PC-3 (cell line): ENCODE measurements around the gene GHITM. TPM values are rescaled to one million over a fixed set of nuclear protein-coding genes. Genes with fewer than 3 reads are reported as not detected.

Experiments
- ATAC-seq: fragments of 200-7000 bp; cut with Tn5 transposase; 2 replicates; pipeline ENCODE4 v1.9.1; 2020; ENCODE audit warnings: mild to moderate bottlenecking, moderate library complexity
- BruUV-seq: library from RNA; stranded (reverse); fragments of 400-500 nt; replicated peaks from 2 replicates; lab custom pipeline; 2021; lab: Mats Ljungman, UMichigan
- CTCF ChIA-PET: fragments of 300-600 bp; sonication (Branson Sonifier 250); formaldehyde crosslinking; loops from one replicate; lab custom pipeline; 2022; ENCODE audit warnings: antibody characterized with exemption; lab: Charles Lee
- POLR2A ChIA-PET: fragments of 300-600 bp; sonication (Branson Sonifier 250); formaldehyde crosslinking; loops from one replicate; lab custom pipeline; 2022; ENCODE audit warnings: antibody characterized with exemption; ENCODE audit not compliant: unreplicated experiment; lab: Charles Lee
- DNase-seq: peaks from one replicate; pipeline ENCODE4 v3.0.0-alpha.2; 2015
- H2AFZ ChIP-seq: fragments of 300-600 bp; sonication (generic); 2 replicates; pipeline ENCODE4 v1.6.0; 2016; ENCODE audit warnings: antibody characterized with exemption, low read length
- H3F3A ChIP-seq: fragments of 300-600 bp; sonication (generic); one replicate; pipeline ENCODE4 v1.6.0; 2017; ENCODE audit warnings: antibody characterized with exemption, low read length, control low read depth, mild to moderate bottlenecking; ENCODE audit not compliant: unreplicated experiment
- H3K27ac ChIP-seq: fragments of 300-600 bp; sonication (generic); 2 replicates; pipeline ENCODE4 v1.5.1; 2016; ENCODE audit warnings: mild to moderate bottlenecking, low read length
- H3K27me3 ChIP-seq: fragments of 300-600 bp; sonication (generic); 2 replicates; pipeline ENCODE4 v1.6.1; 2016; ENCODE audit warnings: low read length, mixed read lengths
- H3K36me3 ChIP-seq: fragments of 300-600 bp; sonication (generic); 2 replicates; pipeline ENCODE4 v1.6.1; 2016; ENCODE audit warnings: low read depth, mixed run types, low read length, mixed read lengths
- H3K4me1 ChIP-seq: fragments of 300-600 bp; sonication (generic); 2 replicates; pipeline ENCODE4 v1.5.1; 2016; ENCODE audit warnings: low read length; ENCODE audit not compliant: insufficient read depth
- H3K4me2 ChIP-seq: fragments of 300-600 bp; sonication (generic); 2 replicates; pipeline ENCODE4 v1.6.0; 2016; ENCODE audit warnings: low read length
- H3K4me3 ChIP-seq: fragments of 300-600 bp; sonication (generic); 2 replicates; pipeline ENCODE4 v1.5.1; 2016; ENCODE audit warnings: mild to moderate bottlenecking, low read length, mixed read lengths
- H3K79me2 ChIP-seq: fragments of 300-600 bp; sonication (generic); 2 replicates; pipeline ENCODE4 v1.6.1; 2017; ENCODE audit warnings: low read length, mixed read lengths
- H3K9ac ChIP-seq: fragments of 300-600 bp; sonication (generic); 2 replicates; pipeline ENCODE4 v1.6.0; 2016; ENCODE audit warnings: mild to moderate bottlenecking, low read length
- H3K9me2 ChIP-seq: fragments of 300-600 bp; sonication (generic); replicated peaks from 2 replicates; pipeline ENCODE4 v1.6.1; 2016; ENCODE audit warnings: mixed run types, low read length, mixed read lengths
- H3K9me3 ChIP-seq: fragments of 300-600 bp; sonication (generic); 2 replicates; pipeline ENCODE4 v1.6.1; 2016; ENCODE audit warnings: low read length, mixed read lengths
- H4K20me1 ChIP-seq: fragments of 300-600 bp; sonication (generic); 2 replicates; pipeline ENCODE4 v1.6.1; 2016; ENCODE audit warnings: low read length, mixed read lengths
- EZH2 ChIP-seq: fragments of 300-600 bp; sonication (generic); IDR thresholded peaks from one replicate; pipeline ENCODE4 v1.6.1; 2017; ENCODE audit warnings: antibody characterized with exemption, mild to moderate bottlenecking, low read length; ENCODE audit not compliant: unreplicated experiment
- EZH2phosphoT487 ChIP-seq: fragments of 300-600 bp; sonication (generic); IDR thresholded peaks from 2 replicates; pipeline ENCODE4 v1.6.1; 2018; ENCODE audit warnings: mild to moderate bottlenecking, antibody characterized with exemption, low read length, borderline replicate concordance
- intact Hi-C: fragments of 100-400 bp; cut with micrococcal nuclease; formaldehyde crosslinking; loops from 2 replicates; pipeline ENCODE4 v1.9.0; 2023
- total RNA-seq: library from RNA; depleted of rRNA; stranded (reverse); fragments of >200 nt; gene quantifications from 2 replicates; pipeline ENCODE4 v1.2.3, GENCODE V29; 2014
- TF ChIP-seq, protein P1 (sequence below): fragments of 300-600 bp; sonication (generic); conservative IDR thresholded peaks from 2 replicates; pipeline ENCODE4 v1.5.1; 2017; ENCODE audit warnings: antibody characterized with exemption, low read depth, mild to moderate bottlenecking, low read length

GHITM gene
- total RNA-seq, 1 experiment from 2014 or later, result 211 TPM

GRCh38 chr10:84117686-84118394 lies 21.5 kb upstream of the GHITM start:
- Histone ChIP-seq H3K4me1 (no peaks in the 10 kb centered on the region), H3F3A (no peaks in the 10 kb centered on the region), H4K20me1 (no peaks in the 10 kb centered on the region), H3K4me3 (no peak overlapping the region), H2AFZ (no peak overlapping the region), H3K9me2 (no peaks in the 10 kb centered on the region), H3K79me2 (no peaks in the 10 kb centered on the region), H3K9ac (no peak overlapping the region), H3K27me3 (no peaks in the 10 kb centered on the region), H3K36me3 (no peaks in the 10 kb centered on the region), H3K4me2 (no peak overlapping the region), H3K27ac (no peak overlapping the region), H3K9me3 (no peaks in the 10 kb centered on the region)
- no peak for ATAC-seq
- POLR2A ChIA-PET, result no interaction called here
- intact Hi-C loops, result no loop called here
- BruUV-seq, result no TSS peak
- DNase-seq, result no peak
- CTCF ChIA-PET, result no interaction called here
- TF ChIP-seq, protein P1, sequence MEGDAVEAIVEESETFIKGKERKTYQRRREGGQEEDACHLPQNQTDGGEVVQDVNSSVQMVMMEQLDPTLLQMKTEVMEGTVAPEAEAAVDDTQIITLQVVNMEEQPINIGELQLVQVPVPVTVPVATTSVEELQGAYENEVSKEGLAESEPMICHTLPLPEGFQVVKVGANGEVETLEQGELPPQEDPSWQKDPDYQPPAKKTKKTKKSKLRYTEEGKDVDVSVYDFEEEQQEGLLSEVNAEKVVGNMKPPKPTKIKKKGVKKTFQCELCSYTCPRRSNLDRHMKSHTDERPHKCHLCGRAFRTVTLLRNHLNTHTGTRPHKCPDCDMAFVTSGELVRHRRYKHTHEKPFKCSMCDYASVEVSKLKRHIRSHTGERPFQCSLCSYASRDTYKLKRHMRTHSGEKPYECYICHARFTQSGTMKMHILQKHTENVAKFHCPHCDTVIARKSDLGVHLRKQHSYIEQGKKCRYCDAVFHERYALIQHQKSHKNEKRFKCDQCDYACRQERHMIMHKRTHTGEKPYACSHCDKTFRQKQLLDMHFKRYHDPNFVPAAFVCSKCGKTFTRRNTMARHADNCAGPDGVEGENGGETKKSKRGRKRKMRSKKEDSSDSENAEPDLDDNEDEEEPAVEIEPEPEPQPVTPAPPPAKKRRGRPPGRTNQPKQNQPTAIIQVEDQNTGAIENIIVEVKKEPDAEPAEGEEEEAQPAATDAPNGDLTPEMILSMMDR, result no peak
- TF ChIP-seq EZH2, result no peak
- TF ChIP-seq EZH2phosphoT487, result no peak

- no peak overlapping the region for H3K27ac ChIP-seq
- CTCF ChIA-PET, result no interaction called here
- no peak overlapping the region for H3K9ac ChIP-seq
- no peak overlapping the region for H3K4me2 ChIP-seq
- H3K4me1 ChIP-seq, result no peaks in the 10 kb centered on the region
- H4K20me1 ChIP-seq, result no peaks in the 10 kb centered on the region
- TF ChIP-seq EZH2phosphoT487 (no peak), EZH2 (no peak)
- TF ChIP-seq, protein P1, result no peak
- H3K4me3 ChIP-seq, result no peak overlapping the region
- peak; percentile 35 for DNase-seq
- BruUV-seq, result no TSS peak
- no peak overlapping the region for H2AFZ ChIP-seq
- no peaks in the 10 kb centered on the region for H3K27me3 ChIP-seq
- H3K9me2 ChIP-seq, result no peaks in the 10 kb centered on the region
- H3K9me3 ChIP-seq, result no peaks in the 10 kb centered on the region
- intact Hi-C loops, result no loop called here
- no peaks in the 10 kb centered on the region for H3F3A ChIP-seq
- no peak for ATAC-seq
- POLR2A ChIA-PET, result no interaction called here
- H3K36me3 ChIP-seq, result no peaks in the 10 kb centered on the region
- no peaks in the 10 kb centered on the region for H3K79me2 ChIP-seq
Measured at GRCh38 chr10:84118395-84119006, 20.8 kb upstream of the GHITM start.

DNA sequence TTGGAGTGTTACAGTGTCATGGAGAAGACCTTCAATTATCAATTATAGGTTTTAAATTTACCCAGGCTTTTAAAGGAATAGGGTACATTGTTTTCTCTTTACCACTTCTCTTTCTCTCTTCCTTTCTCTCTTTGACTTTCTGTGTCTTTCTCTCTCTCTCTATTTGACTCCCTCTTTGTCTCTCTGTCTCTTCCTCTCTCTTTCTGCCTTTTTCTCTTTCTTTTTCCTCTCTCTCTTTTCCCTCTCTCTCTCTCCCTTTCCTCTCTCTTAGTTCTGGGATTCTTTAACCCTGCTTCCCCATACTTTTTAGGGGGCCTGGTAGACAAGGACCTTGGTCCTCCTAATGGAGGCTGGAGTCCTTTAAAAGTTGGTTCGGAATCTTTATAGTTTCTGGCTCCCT lies 15.9 kb upstream of the GHITM start:
- ChIA-PET POLR2A (no interaction called here), CTCF (no interaction called here)
- no peak for ATAC-seq

More for the DNA sequence above, 15.9 kb upstream of the GHITM start:
- Histone ChIP-seq H3K79me2 (no peaks in the 10 kb centered on the region), H3K4me1 (no peaks in the 10 kb centered on the region), H3K9ac (no peak overlapping the region), H3K4me3 (no peak overlapping the region), H3K27me3 (no peaks in the 10 kb centered on the region), H3K9me3 (no peaks in the 10 kb centered on the region), H4K20me1 (no peaks in the 10 kb centered on the region), H3K4me2 (no peak overlapping the region), H3K27ac (no peak overlapping the region), H2AFZ (no peak overlapping the region), H3K9me2 (no peaks in the 10 kb centered on the region), H3K36me3 (no peaks in the 10 kb centered on the region), H3F3A (no peaks in the 10 kb centered on the region)
- no peak for DNase-seq
- BruUV-seq, result no TSS peak
- intact Hi-C loops, result no loop called here
- TF ChIP-seq EZH2phosphoT487 (no peak), EZH2 (no peak)
- TF ChIP-seq, protein P1, result no peak
